Measurements from ENCODE around the gene CLASRP. TPM values are rescaled to one million over a fixed set of nuclear protein-coding genes. Genes with fewer than 3 reads are reported as not detected.
A peak's percentile ranks its signal among the peaks of the same experiment; 100 is the strongest.

Gene CLASRP
- total RNA-seq, 1 experiment from 2014 or later = 87.1 TPM

GRCh38 chr19:45005787-45006186 is 33.1 kb upstream of the CLASRP start:
- H3K4me1 Mint-ChIP-seq = peaks cover 2 to 11% of the 10 kb centered on the region in 2 experiments; a peak in 3 of 4 replicates
- no peaks in the 10 kb centered on the region for H4K20me1 ChIP-seq (ENCODE audit: control insufficient read depth, insufficient read depth, insufficient read length)
- peak overlapping the region in 1 of 3 experiments; percentile 62; a peak in 2 of 7 replicates for H3K27ac Mint-ChIP-seq
- H4K5ac ChIP-seq (ENCODE audit: insufficient read length, low read depth, low read length) = no peak overlapping the region
- H3K79me2 ChIP-seq (ENCODE audit: insufficient read depth, low read length) = no peaks in the 10 kb centered on the region
- H3K9me3 Mint-ChIP-seq = no peaks in the 10 kb centered on the region
- H3K23me2 ChIP-seq (ENCODE audit: insufficient read length, low read depth, low read length, poor library complexity, severe bottlenecking) = no peaks in the 10 kb centered on the region
- no peak overlapping the region for H4K8ac ChIP-seq (replicated peaks; ENCODE audit: insufficient read length, low read depth, low read length)
- no peak overlapping the region for H3K23ac ChIP-seq (ENCODE audit: insufficient read length, low read depth, low read length)
- H3K18ac ChIP-seq (ENCODE audit: insufficient read length, low read depth, low read length) = no peak overlapping the region
- H3K4me1 ChIP-seq (ENCODE audit: insufficient read depth, low read length) = no peaks in the 10 kb centered on the region
- no peak overlapping the region for H3K4me2 ChIP-seq (ENCODE audit: insufficient read depth, insufficient read length, low read length)
- H3T11ph ChIP-seq (ENCODE audit: low read length) = no peak overlapping the region
- no peak overlapping the region for H3K56ac ChIP-seq (ENCODE audit: insufficient read length, low read depth, low read length)
- no peaks in the 10 kb centered on the region for H3K79me1 ChIP-seq (ENCODE audit: insufficient read depth, low read depth, low read length, poor library complexity, severe bottlenecking)
- H2BK20ac ChIP-seq (ENCODE audit: low read depth, low read length, poor library complexity, severe bottlenecking) = no peak overlapping the region
- peaks cover 0 to 4% (median 3%) of the 10 kb centered on the region in 3 experiments; a peak in 2 of 7 replicates for H3K36me3 Mint-ChIP-seq (ENCODE audit: insufficient read depth in 1 of 3, low read depth in 3 of 3)
- no peak for DNase-seq
- no peaks in the 10 kb centered on the region; the same call in 1 of the 2 replicates for H3K27me3 Mint-ChIP-seq (ENCODE audit: low read depth)
- TF ChIP-seq CTCF (conservative IDR thresholded peaks at IDR 0.05) = no peak
- no peak overlapping the region for H2BK15ac ChIP-seq (ENCODE audit: low read depth, low read length)
- no peak overlapping the region for H2BK12ac ChIP-seq (ENCODE audit: insufficient read length, low read depth, low read length)
- no peak overlapping the region for H2AK5ac ChIP-seq (ENCODE audit: insufficient read length, low read length)
- H3K9ac ChIP-seq (ENCODE audit: extremely low read depth, insufficient read length, low read length) = no peak overlapping the region
- no peak overlapping the region for H4K91ac ChIP-seq (ENCODE audit: insufficient read length, low read depth, low read length)
- no peak overlapping the region for H3K27ac ChIP-seq (ENCODE audit: insufficient read length, low read depth, low read length)
- H3K27me3 ChIP-seq (ENCODE audit: insufficient read depth, low read length) = no peaks in the 10 kb centered on the region
- H3K14ac ChIP-seq (ENCODE audit: insufficient read depth, low read length) = no peak overlapping the region
- H2BK5ac ChIP-seq (ENCODE audit: insufficient read length, low read length) = no peak overlapping the region
- no peak overlapping the region for H2AFZ ChIP-seq (ENCODE audit: low read length)
- H3K4me3 Mint-ChIP-seq = no peak overlapping the region
- H3K9me3 ChIP-seq (ENCODE audit: control insufficient read depth, low read depth, low read length) = no peaks in the 10 kb centered on the region
- no peak overlapping the region for H2BK120ac ChIP-seq (ENCODE audit: low read depth, low read length, poor library complexity, severe bottlenecking)
- no CpG with 5 or more reads among the region's 9 CpGs for WGBS (ENCODE audit: extremely low coverage, insufficient read length, low lambda C conversion rate)
- no peak overlapping the region for H3K4ac ChIP-seq (ENCODE audit: low read depth, low read length)
